Natural killer cell treated with Interleukin-12 subunit alpha and Interleukin-12 subunit beta and Interleukin-15 and Interleukin-18, amount 100 ng/mL, for 72 hours (primary cell): ENCODE data around the gene IFNGR2. TPM values are rescaled to one million over a fixed set of nuclear protein-coding genes. Genes with fewer than 3 reads are reported as not detected.
"Not testable (repeated sequence)": the region's sequence is repeated elsewhere in the genome, so short reads cannot be mapped to it uniquely, and the experiment has no call there.

Experiments used
- ATAC-seq, 2 donors: fragments of 150-1000 bp; cut with Tn5 transposase in 1 of 2; sonication (Bioruptor Pico), chemical (Tn5 transposase) in 1 of 2; 2 replicates each; pipeline ENCODE4 v1.10.0; 2021
- DNase-seq: peaks from one replicate; pipeline ENCODE4 v3.0.0; 2022; ENCODE audit warnings: low spot score
- H3K27ac Mint-ChIP-seq, 2 donors: 1 replicate in 1 of 2; 2 replicates in 1 of 2; pipeline ENCODE4 v1.8.0; 2022; ENCODE audit warnings: mixed read lengths in 2 of 2, mild to moderate bottlenecking in 1 of 2, moderate library complexity in 1 of 2
- H3K27me3 Mint-ChIP-seq, 2 donors: 1 replicate in 1 of 2; 2 replicates in 1 of 2; pipeline ENCODE4 v1.8.0; 2022; ENCODE audit warnings: mixed read lengths in 2 of 2
- H3K36me3 Mint-ChIP-seq: one replicate; pipeline ENCODE4 v1.8.0; 2022; ENCODE audit warnings: mixed read lengths
- H3K4me1 Mint-ChIP-seq, 2 donors: 1 replicate in 1 of 2; 2 replicates in 1 of 2; pipeline ENCODE4 v1.8.0; 2022; ENCODE audit warnings: low read depth in 2 of 2, mixed read lengths in 2 of 2, mild to moderate bottlenecking in 1 of 2
- H3K4me3 Mint-ChIP-seq: one replicate; pipeline ENCODE4 v1.8.0; 2022; ENCODE audit warnings: mixed read lengths
- H3K9me3 Mint-ChIP-seq: 2 replicates; pipeline ENCODE4 v1.8.0; 2022; ENCODE audit warnings: mixed read lengths
- total RNA-seq, 2 donors: library from RNA; stranded (reverse); gene quantifications; one replicate each; pipeline ENCODE4 v1.2.3, GENCODE V29; 2022

IFNGR2 gene
- total RNA-seq, 2 donors from 2014 or later = 1.6 TPM; not detected in 1

- no peaks in the 10 kb centered on the region for H3K4me1 Mint-ChIP-seq
- ATAC-seq = no peak
- no peaks in the 10 kb centered on the region for H3K27me3 Mint-ChIP-seq
- DNase-seq = no peak
- H3K4me3 Mint-ChIP-seq = no peak overlapping the region
- no peaks in the 10 kb centered on the region for H3K9me3 Mint-ChIP-seq
- H3K36me3 Mint-ChIP-seq = no peaks in the 10 kb centered on the region
- H3K27ac Mint-ChIP-seq = no peak overlapping the region
Observed at GRCh38 chr21:33444499-33444898, 41.3 kb downstream of the IFNGR2 start.

DNA sequence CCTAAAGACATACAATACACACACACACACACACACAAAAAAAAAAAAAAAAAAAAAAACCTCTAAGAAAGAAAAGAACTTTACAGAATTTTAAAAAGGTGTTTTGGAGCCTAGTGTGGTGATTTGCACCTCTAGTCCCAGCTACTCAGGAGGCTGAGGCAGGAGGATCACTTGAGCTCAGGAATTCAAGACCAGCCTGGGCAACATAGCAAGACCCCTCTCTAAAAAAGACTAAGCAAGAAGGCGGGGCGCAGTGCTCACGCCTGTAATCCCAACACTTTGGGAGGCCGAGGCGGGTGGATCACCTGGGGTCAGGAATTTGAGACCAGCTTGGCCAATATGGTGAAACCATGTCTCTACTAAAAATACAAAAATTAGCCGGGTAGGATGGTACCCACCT, 43.4 kb downstream of the IFNGR2 start:
- not testable (repeated sequence) for H3K4me3 Mint-ChIP-seq, H3K27me3 Mint-ChIP-seq, H3K27ac Mint-ChIP-seq, H3K36me3 Mint-ChIP-seq, H3K9me3 Mint-ChIP-seq, ATAC-seq, H3K4me1 Mint-ChIP-seq, DNase-seq

DNA sequence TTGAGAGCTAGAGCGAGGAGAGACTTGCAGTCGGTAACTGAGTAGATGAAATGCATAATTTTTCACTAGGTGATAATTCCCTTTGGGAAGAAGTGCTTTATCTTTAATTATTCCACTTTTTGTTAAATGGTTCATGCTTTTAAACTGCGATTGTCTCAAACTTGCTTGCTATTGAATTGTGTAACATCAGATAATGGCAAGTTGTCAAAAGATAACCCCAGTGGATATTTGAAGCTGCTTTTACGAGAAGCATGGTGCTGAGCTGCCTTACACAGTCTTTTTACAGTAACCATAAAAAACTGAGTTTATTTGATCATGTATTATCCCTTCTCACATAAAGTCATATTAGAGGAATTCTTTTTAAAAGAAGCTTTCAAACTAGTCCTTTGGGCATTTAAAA, 46.4 kb downstream of the IFNGR2 start:
- Mint-ChIP-seq H3K27me3 (no peaks in the 10 kb centered on the region), H3K4me1 (no peaks in the 10 kb centered on the region), H3K9me3 (no peaks in the 10 kb centered on the region), H3K4me3 (no peak overlapping the region), H3K36me3 (peaks cover 11% of the 10 kb centered on the region), H3K27ac (no peak overlapping the region)
- ATAC-seq (no peak), DNase-seq (no peak)

- no peak for DNase-seq
- Mint-ChIP-seq H3K4me3 (no peak overlapping the region), H3K9me3 (no peaks in the 10 kb centered on the region), H3K4me1 (no peaks in the 10 kb centered on the region), H3K36me3 (peaks cover 11% of the 10 kb centered on the region), H3K27ac (no peak overlapping the region), H3K27me3 (no peaks in the 10 kb centered on the region)
- ATAC-seq = no peak
Observed at GRCh38 chr21:33451634-33452071, 48.4 kb downstream of the IFNGR2 start.

DNA sequence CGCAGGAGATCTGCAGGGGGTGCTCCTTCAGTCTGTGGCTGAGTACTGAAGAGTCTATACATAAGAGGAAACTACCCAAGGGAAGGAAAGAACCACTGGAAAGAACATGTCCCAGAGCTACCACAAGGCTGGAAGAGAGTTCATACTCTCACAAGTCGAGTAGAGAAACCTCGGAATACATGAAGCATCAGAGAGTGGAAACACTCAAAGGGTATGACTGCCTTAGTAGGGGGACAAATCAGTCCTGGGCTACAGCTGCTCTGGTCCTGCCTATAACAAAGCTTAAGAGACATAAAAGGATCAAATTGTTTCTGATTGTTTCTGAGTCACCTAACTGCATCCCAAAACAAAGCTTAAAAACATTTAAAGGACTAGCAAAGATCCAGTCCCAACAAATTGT, 49.1 kb downstream of the IFNGR2 start:
- Mint-ChIP-seq H3K27ac (no peak overlapping the region), H3K27me3 (no peaks in the 10 kb centered on the region), H3K9me3 (no peaks in the 10 kb centered on the region), H3K4me3 (no peak overlapping the region), H3K4me1 (no peaks in the 10 kb centered on the region), H3K36me3 (peaks cover 11% of the 10 kb centered on the region)
- ATAC-seq (no peak), DNase-seq (no peak)

DNA sequence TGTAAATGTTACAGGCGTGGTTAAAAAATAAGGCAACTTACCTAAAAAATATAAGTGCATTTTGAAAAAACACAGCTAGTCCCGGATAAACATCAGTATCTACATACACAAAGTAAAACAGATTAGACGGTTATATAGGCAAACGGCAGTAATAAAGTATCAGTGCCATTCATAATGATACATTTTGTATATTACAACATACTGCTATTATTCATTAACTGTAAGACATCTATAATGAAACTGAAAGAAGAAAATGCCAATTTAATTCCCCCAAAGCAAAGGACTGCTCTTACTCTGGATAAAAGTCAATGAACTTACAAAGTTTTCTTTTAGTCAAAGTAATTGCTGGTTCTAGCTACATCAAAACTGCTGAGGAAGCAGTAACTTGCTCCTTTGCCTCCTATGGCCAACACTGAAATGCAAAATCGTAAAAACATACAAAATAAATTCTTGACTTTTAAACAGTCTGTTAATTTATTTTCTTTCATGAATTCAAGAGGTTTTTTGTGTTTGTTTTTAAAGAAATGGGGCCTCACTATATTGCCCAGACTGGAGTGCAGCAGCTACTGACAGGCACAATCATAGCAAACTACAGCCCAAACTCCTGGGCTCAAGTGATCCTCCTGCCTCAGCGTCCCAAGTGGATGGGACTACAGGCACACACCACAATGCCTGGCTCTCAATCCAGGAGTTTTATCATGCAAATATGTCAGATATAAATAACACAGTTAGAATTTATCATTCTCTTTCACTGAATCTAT, 52.7 kb downstream of the IFNGR2 start:
- Mint-ChIP-seq H3K27me3 (no peaks in the 10 kb centered on the region), H3K36me3 (peaks cover 11% of the 10 kb centered on the region), H3K27ac (no peak overlapping the region), H3K9me3 (no peaks in the 10 kb centered on the region), H3K4me1 (no peaks in the 10 kb centered on the region), H3K4me3 (no peak overlapping the region)
- DNase-seq (no peak), ATAC-seq (no peak)

- Mint-ChIP-seq H3K9me3 (no peaks in the 10 kb centered on the region), H3K4me3 (no peak overlapping the region), H3K4me1 (no peaks in the 10 kb centered on the region), H3K27ac (no peak overlapping the region), H3K27me3 (no peaks in the 10 kb centered on the region), H3K36me3 (no peaks in the 10 kb centered on the region)
- ATAC-seq (no peak), DNase-seq (no peak)
Observed at GRCh38 chr21:33458861-33459260, 55.6 kb downstream of the IFNGR2 start.

DNA sequence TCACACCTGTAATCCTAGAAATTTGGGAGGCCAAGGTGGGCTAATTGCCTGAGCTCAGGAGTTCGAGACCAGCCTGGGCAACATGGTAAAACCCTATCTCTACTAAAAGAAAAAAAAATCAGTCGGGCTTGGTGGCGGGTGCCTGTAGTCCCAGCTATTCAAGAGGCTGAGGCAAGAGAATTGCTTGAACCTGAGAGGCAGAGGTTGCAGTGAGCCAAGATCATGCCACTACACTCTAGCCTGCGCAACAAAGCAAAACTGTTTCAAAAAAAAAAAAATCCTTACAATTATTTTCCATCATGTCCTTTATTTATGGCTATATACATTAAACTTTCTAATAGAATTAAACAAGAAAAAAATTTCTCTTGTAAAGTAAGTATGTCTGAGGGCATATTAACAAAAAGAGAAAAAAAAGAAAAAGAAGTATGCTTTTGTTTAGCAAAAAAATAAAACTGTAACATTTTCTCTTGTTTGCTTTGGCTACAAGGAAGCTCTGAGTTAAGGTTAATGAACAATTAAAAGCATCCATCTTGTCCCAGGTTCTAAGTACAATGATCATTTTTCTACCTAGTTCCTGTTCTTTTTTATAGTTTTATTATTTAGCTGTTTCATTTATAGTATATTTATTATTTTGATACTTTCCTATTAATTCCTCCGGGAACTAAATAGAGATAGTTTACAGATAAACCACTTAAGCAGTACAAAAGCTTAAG, 58.5 kb downstream of the IFNGR2 start:
- no peaks in the 10 kb centered on the region for H3K36me3 Mint-ChIP-seq

DNA sequence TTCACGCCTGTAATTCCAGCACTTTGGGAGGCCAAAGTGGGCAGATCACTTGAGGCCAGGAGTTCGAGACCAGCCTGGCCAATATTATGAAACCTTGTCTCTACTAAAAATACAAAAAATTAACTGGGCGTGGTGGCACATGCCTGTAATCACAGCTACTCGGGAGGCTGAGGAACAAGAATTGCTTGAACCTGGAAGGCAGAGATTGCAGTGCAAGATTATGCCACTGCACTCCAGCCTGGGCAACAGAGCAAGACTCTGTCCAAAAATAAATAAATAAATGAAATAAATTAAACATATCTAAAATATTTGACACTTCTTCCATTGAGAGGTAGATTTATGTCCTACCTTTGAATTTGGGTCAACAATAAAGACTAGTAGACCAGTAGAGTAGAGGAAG, 66.0 kb downstream of the IFNGR2 start:
- not testable (repeated sequence) for DNase-seq, H3K27me3 Mint-ChIP-seq, ATAC-seq, H3K9me3 Mint-ChIP-seq, H3K36me3 Mint-ChIP-seq, H3K4me1 Mint-ChIP-seq, H3K27ac Mint-ChIP-seq, H3K4me3 Mint-ChIP-seq

More for the DNA sequence above, 58.5 kb downstream of the IFNGR2 start:
- Mint-ChIP-seq H3K4me3 (no peak overlapping the region), H3K27ac (no peak overlapping the region), H3K9me3 (no peaks in the 10 kb centered on the region), H3K27me3 (no peaks in the 10 kb centered on the region), H3K4me1 (no peaks in the 10 kb centered on the region)
- DNase-seq (no peak), ATAC-seq (no peak)

- Mint-ChIP-seq H3K27me3 (no peaks in the 10 kb centered on the region), H3K36me3 (no peaks in the 10 kb centered on the region), H3K4me3 (no peak overlapping the region), H3K9me3 (no peaks in the 10 kb centered on the region), H3K4me1 (peaks cover 0 to 4% of the 10 kb centered on the region in 2 donors), H3K27ac (no peak overlapping the region)
- no peak for ATAC-seq
- no peak for DNase-seq
Observed at GRCh38 chr21:33470701-33471100, 67.5 kb downstream of the IFNGR2 start.

GRCh38 chr21:33473344-33473743, 70.1 kb downstream of the IFNGR2 start:
- Mint-ChIP-seq H3K9me3 (no peaks in the 10 kb centered on the region), H3K27me3 (no peaks in the 10 kb centered on the region), H3K4me1 (peaks cover 2 to 7% of the 10 kb centered on the region in 2 donors), H3K27ac (no peak overlapping the region), H3K36me3 (no peaks in the 10 kb centered on the region), H3K4me3 (no peak overlapping the region)
- ATAC-seq (no peak), DNase-seq (no peak)

DNA sequence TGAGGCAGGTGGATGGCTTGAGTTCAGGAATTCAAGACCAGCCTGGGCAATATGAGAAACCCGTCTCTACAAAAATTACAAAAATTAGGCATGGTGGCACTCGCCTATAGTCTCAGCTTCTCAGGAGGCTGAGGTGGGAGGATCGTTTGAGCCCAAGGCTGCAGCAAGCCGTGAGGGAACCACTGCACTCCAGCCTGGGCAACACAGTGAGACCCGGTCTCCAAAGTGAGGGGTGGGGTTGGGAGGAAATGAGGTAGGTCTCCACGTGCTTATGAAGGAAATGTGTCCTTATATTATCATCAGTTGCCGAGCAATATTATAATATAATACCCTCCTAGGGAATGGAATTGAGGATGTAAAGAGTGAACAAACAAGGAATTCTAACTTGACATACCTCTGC, 73.9 kb downstream of the IFNGR2 start:
- H3K4me3 Mint-ChIP-seq = no peak overlapping the region
- DNase-seq = no peak
- H3K36me3 Mint-ChIP-seq = no peaks in the 10 kb centered on the region
- no peaks in the 10 kb centered on the region for H3K9me3 Mint-ChIP-seq
- H3K4me1 Mint-ChIP-seq = peaks cover 14 to 15% of the 10 kb centered on the region in 2 donors
- H3K27me3 Mint-ChIP-seq = no peaks in the 10 kb centered on the region
- no peak for ATAC-seq
- H3K27ac Mint-ChIP-seq = peak overlapping the region in 1 of 2 donors; percentile 45

DNA sequence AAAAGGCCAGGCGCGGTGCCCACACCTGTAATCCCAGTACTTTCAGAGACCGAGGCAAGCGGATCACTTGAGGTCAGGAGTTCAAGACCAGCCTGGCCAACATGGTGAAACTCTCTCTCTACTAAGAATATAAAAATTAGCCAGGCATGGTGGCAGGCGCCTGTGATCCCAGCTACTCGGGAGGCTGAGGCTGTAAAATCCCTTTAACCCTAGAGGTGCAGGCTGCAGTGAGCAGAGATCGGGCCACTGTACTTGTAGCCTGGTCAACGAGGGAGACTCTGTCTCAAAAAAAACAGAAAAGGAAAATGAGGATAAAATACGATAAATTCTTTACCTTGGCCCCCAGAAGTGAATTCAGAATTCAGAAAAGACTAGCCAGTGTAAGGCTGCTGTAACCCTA, 75.0 kb downstream of the IFNGR2 start:
- no peak for DNase-seq
- peaks cover 0 to 3% of the 10 kb centered on the region in 2 donors for H3K27me3 Mint-ChIP-seq
- peak overlapping the region; percentile 62 to 83 for H3K27ac Mint-ChIP-seq
- no peak for ATAC-seq
- no peaks in the 10 kb centered on the region for H3K36me3 Mint-ChIP-seq
- peak overlapping the region; percentile 88 for H3K4me3 Mint-ChIP-seq
- no peaks in the 10 kb centered on the region for H3K9me3 Mint-ChIP-seq
- H3K4me1 Mint-ChIP-seq = peaks cover 14 to 15% of the 10 kb centered on the region in 2 donors

GRCh38 chr21:33478935-33479678, 75.9 kb downstream of the IFNGR2 start:
- Mint-ChIP-seq H3K4me3 (peak overlapping the region; percentile 88), H3K27me3 (peaks cover 0 to 3% of the 10 kb centered on the region in 2 donors), H3K9me3 (no peaks in the 10 kb centered on the region), H3K36me3 (no peaks in the 10 kb centered on the region), H3K4me1 (peaks cover 10 to 15% of the 10 kb centered on the region in 2 donors), H3K27ac (peak overlapping the region; percentile 62 to 83)
- no peak for DNase-seq
- peak; percentile 5 to 31 for ATAC-seq
